HG02973 (cell line): ENCODE measurements around the gene BTRC.

ENCODE experiments used
- ATAC-seq: cut with Tn5 transposase; IDR thresholded peaks from one replicate; pipeline ENCODE4 v1.9.1; 2021; ENCODE audit warnings: moderate library complexity; ENCODE audit not compliant: unreplicated experiment

BTRC gene

GRCh38 chr10:101513733-101514132 lies 159.8 kb downstream of the BTRC start:
- no peak for ATAC-seq

GRCh38 chr10:101525848-101526247 lies 171.9 kb downstream of the BTRC start:
- no peak for ATAC-seq

GRCh38 chr10:101529207-101529606 lies 175.2 kb downstream of the BTRC start:
- ATAC-seq: no peak

DNA sequence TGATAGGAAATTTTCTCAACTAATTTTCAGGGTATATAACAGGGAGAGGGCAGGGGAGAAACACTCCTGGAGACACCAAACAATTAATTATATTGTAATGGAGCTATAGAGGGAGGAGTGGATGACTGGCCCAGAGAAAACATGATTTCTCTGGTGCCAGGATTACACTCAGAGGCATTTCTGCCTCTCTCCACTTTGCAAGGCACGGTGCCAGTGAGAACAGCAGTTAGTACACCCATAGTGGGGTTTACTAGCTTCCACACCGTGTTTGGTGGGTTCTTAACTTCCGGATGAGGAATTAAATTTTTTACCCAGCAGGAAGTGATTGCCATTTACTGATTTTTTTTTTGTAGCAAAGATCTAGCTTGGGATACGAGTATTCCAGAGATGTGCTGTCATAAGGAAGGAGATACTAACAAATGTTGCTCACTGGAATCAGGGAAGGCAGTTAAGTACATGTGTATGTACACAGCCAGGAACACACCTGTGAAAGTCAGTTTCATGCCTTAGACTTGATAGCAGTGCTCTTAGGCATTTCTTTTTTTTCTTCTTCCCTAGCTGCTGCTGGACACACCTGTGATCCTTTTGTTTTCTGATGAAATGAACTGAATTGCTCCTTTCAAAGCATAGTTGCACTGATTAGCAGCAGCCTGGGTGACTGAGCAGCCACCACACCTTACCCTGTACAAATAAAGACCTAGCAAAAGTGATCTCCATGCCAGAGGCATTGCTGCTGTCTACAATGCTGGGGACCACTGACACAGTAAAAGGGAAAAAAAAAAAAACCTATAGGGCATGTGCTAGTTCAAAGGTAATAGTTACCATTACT lies 176.0 kb downstream of the BTRC start:
- no peak for ATAC-seq

GRCh38 chr10:101535949-101536348 lies 182.0 kb downstream of the BTRC start:
- no peak for ATAC-seq

DNA sequence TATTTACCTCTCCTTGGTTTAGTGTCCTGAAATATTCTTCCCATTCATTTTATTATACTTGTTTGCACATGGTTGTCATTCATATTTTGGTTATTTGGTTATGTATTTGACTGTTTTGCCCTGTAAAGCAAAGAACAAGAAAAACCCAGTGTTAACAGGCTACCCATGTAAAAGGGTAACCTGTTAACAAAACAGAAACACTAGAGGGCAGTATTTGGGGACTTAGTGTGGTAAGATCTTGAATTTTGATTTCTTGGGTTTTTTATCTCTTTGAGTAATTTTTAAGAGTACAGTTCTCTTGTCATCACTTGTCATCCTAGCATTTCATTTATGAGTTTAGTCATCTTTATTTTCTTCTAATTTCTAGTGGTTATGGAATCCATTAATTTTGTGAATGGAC lies 182.8 kb downstream of the BTRC start:
- ATAC-seq: no peak

- no peak for ATAC-seq
Measured at GRCh38 chr10:101538446-101538845, 184.5 kb downstream of the BTRC start.

DNA sequence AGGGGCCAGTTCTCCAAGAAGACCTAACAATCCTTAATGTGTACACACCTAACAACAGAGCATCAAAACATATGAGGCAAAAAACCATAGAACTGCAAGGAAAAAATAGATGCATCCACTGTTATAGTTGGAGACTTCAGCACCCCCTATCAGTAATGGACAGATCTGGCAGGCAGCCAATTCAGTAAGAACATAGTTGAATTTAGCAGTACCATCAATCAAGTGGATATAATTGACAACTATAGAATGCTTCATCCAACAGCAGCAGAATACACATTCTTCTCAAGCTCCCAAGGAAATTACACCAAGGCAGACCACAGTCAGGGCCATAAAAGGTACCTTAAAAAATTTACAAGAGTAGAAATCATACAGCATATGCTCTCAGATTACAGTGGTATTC lies 191.9 kb downstream of the BTRC start:
- ATAC-seq: no peak

DNA sequence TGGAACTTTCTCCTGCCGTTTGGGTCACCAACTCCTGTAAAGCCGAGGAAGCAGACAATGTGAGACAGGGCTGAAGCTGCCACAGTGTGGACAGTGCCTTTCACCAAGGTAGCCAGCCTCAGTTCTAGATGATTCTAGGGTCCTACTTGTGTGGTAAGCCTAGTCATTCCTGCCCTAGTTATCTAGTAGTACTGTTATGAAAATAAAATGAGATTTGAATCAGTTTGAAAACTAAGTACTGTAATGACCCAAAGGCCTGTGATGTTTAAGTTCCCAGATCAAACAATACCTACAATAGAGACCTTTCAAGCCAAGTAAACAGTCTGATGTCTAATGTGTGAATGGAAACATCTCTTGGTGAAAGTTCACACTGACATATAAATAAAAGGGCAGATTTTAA lies 197.0 kb downstream of the BTRC start:
- ATAC-seq: no peak

DNA sequence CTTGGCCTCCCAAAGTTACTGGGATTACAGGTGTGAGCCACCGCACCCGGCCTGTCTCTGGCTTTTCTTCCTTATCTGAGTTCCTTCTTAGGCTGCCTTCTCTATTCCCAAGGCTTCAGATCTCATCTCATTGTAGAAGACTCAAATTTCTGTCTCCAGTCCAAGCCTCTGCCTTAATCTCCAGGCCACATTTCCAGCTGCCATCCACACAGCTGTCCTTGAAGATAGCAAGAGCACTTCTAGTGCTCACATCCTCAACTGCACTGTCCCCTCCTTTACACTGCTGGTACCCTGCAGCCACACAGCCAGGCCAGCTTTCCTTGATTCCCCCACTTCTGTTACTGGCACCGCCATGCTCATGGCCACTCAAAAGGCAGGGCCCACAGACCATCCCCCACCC lies 198.5 kb downstream of the BTRC start:
- ATAC-seq: no peak

GRCh38 chr10:101557541-101557940 lies 203.6 kb downstream of the BTRC start:
- no peak for ATAC-seq

GRCh38 chr10:101558204-101558603 lies 204.2 kb downstream of the BTRC start:
- ATAC-seq: no peak

- ATAC-seq: no peak
Measured at GRCh38 chr10:101558671-101559595, 205.0 kb downstream of the BTRC start.

GRCh38 chr10:101559596-101560297 lies 205.8 kb downstream of the BTRC start:
- no peak for ATAC-seq

- no peak for ATAC-seq
Measured at GRCh38 chr10:101560298-101561067, 206.5 kb downstream of the BTRC start.

- ATAC-seq: no peak
Measured at GRCh38 chr10:101561068-101561915, 207.3 kb downstream of the BTRC start.

GRCh38 chr10:101562231-101562630 lies 208.3 kb downstream of the BTRC start:
- ATAC-seq: no peak

DNA sequence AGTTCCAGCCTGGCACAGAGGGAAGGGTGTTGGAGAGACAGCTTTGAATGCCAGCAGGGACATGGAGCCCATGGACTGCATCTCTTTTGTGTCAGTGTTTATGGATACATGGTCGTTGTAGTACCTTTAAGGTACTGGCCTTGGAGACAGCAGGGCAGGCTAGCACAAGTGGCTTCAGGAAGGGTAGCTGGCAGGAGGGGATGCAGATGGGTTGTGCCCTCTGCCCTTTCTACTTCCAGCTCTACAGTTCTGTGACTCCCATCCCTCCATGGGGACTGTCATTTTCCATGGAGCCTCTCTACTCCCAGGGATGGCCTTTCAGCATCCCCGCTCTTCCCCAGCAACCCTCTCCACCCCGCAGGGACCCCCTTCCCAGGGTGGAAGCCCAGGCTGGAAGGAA lies 209.0 kb downstream of the BTRC start:
- no peak for ATAC-seq

DNA sequence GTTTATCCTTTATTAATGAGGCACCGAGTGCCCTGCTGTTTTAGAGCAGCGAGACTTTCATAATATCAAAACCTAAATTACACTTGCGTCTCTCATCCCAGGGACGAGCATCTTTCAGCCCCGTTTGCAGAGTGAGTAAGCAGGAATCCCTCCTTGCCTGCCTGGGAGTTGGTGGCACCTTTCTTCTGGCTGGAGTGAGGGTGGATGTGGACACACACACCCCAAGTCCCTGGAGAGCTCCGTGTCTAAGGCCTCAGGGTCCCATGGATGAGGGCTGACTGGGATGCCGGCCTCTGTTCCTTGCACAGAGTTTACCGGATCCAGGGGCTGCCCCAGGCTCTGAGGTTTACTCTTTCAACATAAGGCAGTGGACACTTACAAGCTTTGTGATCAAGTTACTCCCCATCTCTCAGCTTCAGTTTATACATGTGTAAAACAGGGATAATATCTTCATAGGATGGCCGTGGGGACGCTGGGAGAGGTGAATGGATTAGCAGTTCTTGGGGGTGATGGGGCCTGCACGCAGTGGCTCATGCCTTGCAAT lies 209.6 kb downstream of the BTRC start:
- no peak for ATAC-seq
